ENCODE measurements around the gene DOCK2.

DNA sequence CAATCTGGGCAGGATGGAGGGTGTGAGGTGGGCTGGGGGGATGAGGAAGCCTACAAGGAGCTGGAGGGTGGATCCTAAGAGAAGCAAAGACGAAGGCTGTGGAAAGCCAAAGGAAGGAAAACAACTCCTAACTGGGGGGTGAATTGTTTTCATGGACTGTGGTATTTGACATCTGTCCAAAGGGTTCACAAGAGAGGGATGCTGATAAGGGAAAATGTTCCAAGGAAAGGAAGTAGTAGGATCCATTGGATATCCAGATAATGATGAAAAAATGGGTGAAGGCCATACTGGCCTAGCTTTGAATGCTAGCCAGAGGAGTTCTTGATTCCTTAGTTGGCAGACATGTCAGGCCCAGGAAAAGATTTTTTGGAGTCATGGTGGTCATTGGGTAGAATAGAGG is 416.8 kb downstream of the DOCK2 start:
- TF ChIP-seq, protein P1, sequence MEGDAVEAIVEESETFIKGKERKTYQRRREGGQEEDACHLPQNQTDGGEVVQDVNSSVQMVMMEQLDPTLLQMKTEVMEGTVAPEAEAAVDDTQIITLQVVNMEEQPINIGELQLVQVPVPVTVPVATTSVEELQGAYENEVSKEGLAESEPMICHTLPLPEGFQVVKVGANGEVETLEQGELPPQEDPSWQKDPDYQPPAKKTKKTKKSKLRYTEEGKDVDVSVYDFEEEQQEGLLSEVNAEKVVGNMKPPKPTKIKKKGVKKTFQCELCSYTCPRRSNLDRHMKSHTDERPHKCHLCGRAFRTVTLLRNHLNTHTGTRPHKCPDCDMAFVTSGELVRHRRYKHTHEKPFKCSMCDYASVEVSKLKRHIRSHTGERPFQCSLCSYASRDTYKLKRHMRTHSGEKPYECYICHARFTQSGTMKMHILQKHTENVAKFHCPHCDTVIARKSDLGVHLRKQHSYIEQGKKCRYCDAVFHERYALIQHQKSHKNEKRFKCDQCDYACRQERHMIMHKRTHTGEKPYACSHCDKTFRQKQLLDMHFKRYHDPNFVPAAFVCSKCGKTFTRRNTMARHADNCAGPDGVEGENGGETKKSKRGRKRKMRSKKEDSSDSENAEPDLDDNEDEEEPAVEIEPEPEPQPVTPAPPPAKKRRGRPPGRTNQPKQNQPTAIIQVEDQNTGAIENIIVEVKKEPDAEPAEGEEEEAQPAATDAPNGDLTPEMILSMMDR (conservative IDR thresholded peaks at IDR 0.05 in 1 of 2, IDR thresholded peaks at IDR 0.05 in 1 of 2; ENCODE audit: low read depth in 1 of 2, low read length in 2 of 2), result no peak
- TF ChIP-seq EZH2 (IDR thresholded peaks at IDR 0.05; ENCODE audit: low read length, missing control alignments), result no peak

Data from fibroblast of lung (primary cell).